Bronchial epithelial cell (primary cell): ENCODE results near the gene MIS18A. TPM values are rescaled to one million over a fixed set of nuclear protein-coding genes. Genes with fewer than 3 reads are reported as not detected.

Source experiments
- DNase-seq: peaks from one replicate; pipeline ENCODE4 v3.0.0-alpha.2; 2010; ENCODE audit warnings: low read depth
- FAIRE-seq: peaks from 2 replicates; lab custom pipeline; 2011; peaks lifted over from hg19 to GRCh38; lab: Jason Lieb, UNC
- H3K27me3 ChIP-seq: 2 replicates; pipeline ENCODE4 v1.5.1; 2011; ENCODE audit warnings: low read length; ENCODE audit not compliant: control insufficient read depth, insufficient read depth
- H3K36me3 ChIP-seq: 2 replicates; pipeline ENCODE4 v1.5.1; 2011; ENCODE audit warnings: low read length; ENCODE audit not compliant: control insufficient read depth, insufficient read depth
- H3K4me3 ChIP-seq: 2 replicates; pipeline ENCODE4 v1.5.1; 2011; ENCODE audit warnings: mild to moderate bottlenecking, low read depth, low read length, control low read depth
- total RNA-seq: library from RNA; depleted of rRNA; stranded (reverse); fragments of >200 nt; gene quantifications from 2 replicates; pipeline ENCODE4 v1.2.1, GENCODE V29; 2014
- TF ChIP-seq, protein P1 (sequence below): IDR thresholded peaks from 2 replicates; pipeline ENCODE4 v1.5.1; 2011; ENCODE audit warnings: mild to moderate bottlenecking, moderate library complexity, low read length, control low read depth, inconsistent platforms; ENCODE audit not compliant: insufficient read depth, severe bottlenecking

Gene MIS18A
- total RNA-seq, 1 donor from 2014 or later = 4.2 TPM

DNA sequence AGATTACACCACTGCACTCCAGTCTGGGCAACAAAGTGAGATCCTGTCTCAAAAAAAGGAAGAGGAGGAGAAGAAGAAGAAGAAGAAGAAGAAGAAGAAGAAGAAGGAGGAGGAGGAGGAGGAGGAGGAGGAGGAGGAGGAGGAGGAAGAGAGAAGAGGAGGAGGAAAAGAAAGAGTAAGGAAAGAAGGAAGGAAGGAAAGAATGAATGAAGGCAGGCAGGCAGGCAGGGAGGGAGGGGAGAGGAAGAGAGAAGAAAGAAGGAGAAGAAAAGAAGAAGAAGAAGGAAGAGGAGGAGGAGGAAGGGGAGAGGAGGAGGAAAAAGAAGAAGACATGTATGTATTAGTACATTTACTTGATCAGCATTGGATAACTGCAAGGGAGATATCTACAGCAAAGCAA lies 26.7 kb downstream of the MIS18A start:
- Histone ChIP-seq H3K36me3 (no peaks in the 10 kb centered on the region), H3K27me3 (no peaks in the 10 kb centered on the region), H3K4me3 (no peak overlapping the region)
- TF ChIP-seq, protein P1, sequence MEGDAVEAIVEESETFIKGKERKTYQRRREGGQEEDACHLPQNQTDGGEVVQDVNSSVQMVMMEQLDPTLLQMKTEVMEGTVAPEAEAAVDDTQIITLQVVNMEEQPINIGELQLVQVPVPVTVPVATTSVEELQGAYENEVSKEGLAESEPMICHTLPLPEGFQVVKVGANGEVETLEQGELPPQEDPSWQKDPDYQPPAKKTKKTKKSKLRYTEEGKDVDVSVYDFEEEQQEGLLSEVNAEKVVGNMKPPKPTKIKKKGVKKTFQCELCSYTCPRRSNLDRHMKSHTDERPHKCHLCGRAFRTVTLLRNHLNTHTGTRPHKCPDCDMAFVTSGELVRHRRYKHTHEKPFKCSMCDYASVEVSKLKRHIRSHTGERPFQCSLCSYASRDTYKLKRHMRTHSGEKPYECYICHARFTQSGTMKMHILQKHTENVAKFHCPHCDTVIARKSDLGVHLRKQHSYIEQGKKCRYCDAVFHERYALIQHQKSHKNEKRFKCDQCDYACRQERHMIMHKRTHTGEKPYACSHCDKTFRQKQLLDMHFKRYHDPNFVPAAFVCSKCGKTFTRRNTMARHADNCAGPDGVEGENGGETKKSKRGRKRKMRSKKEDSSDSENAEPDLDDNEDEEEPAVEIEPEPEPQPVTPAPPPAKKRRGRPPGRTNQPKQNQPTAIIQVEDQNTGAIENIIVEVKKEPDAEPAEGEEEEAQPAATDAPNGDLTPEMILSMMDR = no peak
- DNase-seq (no peak), FAIRE-seq (no peak)

DNA sequence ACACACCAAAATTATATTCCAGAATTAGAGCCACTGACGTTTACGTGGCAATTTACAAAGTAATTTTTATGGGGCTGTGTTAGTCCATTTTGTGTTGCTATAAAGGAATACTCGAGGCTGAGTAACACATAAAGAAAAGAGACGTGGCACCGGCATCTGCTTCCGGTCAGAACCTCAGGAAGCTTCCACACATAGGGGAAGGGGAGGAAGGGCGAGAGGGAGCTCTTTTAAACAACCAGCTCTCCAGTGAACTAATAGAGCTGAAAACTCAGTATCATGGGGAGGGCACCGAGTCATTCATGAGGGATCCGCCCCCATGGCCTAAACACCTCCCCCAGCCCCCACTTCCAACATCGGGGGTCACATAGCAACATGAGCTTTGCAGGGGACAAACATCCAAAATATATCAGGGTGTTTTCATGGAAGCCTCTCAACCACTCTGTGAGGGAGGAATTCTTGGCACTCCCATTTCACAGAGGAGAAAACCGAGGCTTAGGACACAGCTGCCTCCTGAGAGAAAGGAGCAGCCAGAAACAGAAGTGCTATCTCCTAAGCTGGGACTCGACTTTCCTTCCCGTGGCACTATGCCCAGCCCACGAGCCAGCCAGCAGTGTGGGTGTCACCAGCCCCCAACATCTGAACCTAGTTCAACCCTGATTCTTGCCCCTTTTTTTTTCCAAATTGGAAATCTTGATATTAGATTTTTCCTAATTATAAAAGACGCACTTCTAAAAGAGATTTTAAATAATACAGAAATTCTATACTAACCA lies 29.2 kb downstream of the MIS18A start:
- DNase-seq = no peak

DNA sequence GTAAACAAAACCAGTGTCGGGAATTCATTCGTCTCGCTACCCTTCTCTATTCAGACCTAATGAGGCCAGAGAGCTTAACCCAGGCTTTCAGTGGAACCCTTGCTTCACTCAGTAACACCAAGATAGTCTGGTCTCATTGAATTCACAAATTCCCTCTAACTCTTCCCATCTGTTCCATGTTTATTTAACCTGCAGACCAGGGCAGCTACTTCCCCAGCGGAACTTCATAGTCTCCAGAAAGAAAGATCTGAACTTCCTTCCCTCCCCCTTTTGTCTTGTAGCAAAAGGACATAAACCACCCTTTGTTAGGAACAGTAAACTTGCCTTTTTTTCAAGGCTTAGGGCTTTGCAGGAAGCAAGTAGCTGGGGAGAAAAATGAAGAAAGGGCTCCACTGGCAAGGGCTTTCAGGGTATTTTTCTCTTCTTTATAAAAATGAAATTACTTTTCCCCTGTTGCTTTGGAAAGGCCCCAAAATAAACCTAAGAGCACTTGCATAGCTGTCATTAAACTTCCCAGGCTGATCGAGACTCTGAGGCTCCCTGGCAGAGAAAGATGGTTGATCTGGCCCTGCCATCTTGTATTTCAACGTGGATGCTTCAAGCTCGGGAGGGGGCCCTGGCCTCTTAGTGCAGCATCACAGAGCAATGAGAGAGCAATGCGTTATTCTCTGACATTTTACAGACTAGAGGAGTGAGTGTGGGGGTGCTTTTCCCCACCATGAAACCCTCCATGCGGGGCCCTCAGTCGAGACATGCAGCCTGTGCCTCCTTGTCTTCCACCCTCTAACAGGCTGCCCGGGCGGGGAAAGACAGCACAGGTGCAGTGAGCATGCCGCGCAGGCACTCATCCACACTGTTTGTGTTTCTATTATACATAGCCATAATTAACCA lies 30.0 kb downstream of the MIS18A start:
- Histone ChIP-seq H3K36me3 (no peaks in the 10 kb centered on the region), H3K27me3 (no peaks in the 10 kb centered on the region), H3K4me3 (no peak overlapping the region)
- FAIRE-seq (no peak), DNase-seq (no peak)
- TF ChIP-seq, protein P1 = no peak

More for the DNA sequence above, 29.2 kb downstream of the MIS18A start:
- FAIRE-seq = no peak
- Histone ChIP-seq H3K4me3 (no peak overlapping the region), H3K36me3 (no peaks in the 10 kb centered on the region), H3K27me3 (no peaks in the 10 kb centered on the region)
- TF ChIP-seq, protein P1 = no peak

DNA sequence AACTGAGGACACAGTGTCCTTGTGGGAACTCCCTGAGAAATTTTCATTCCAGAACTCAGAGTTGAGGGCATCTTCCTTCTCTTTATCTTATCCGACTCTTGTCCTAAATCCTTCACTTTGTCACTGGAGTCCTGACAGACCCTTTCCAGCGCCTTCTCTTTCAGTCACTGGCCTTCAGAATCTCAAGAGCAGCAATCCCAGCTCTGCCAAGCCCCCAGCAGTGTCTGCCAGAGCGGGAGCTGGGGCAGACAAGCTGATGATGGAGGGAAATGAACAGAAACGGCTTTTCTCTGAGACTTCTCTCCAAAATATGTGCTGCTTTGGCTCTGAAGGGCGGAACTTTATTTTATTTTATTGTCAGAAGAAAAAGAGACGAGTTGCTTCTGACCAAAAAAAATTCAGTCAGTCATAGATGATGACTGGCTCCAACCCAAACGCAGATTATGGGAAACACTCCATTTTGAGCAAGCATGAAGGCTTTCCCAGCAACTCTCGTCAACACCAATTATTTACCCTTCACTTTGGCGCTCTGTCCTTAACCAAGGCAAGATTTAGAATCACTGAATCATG lies 32.2 kb downstream of the MIS18A start:
- Histone ChIP-seq H3K36me3 (no peaks in the 10 kb centered on the region), H3K27me3 (no peaks in the 10 kb centered on the region), H3K4me3 (no peak overlapping the region)
- DNase-seq = no peak
- TF ChIP-seq, protein P1 = no peak
- no peak for FAIRE-seq

DNA sequence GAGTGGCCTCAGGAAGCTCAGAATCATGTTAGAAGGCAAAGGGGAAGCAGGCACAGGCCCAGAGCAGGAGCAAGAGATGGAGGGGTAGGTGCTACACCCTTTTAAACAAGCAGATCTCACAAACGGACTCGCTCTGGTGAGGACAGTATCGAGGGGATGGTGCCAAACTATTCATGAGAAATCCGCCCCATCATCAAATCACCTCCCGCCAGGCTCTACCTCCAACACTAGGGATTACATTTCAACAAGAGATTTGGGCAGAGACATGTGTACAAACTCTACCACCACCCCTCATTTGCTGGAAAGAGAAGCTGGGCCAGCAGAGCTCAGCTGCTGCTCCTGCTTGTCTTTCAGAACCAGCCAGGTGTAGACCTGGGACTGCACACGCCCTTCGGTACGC lies 32.9 kb downstream of the MIS18A start:
- TF ChIP-seq, protein P1 = no peak
- H3K27me3 ChIP-seq = no peaks in the 10 kb centered on the region
- DNase-seq (no peak), FAIRE-seq (no peak)
- H3K4me3 ChIP-seq = no peak overlapping the region
- no peaks in the 10 kb centered on the region for H3K36me3 ChIP-seq
